HepG2 (cell line): ENCODE results near the gene ALKBH2. TPM values are rescaled to one million over a fixed set of nuclear protein-coding genes. Genes with fewer than 3 reads are reported as not detected.

Source experiments
- ATAC-seq: fragments of 200-7000 bp; cut with Tn5 transposase; 3 replicates; pipeline ENCODE4 v1.9.1; 2020; ENCODE audit warnings: mild to moderate bottlenecking, moderate library complexity
- BruUV-seq: library from RNA; stranded (reverse); fragments of 400-500 nt; replicated peaks from 2 replicates; lab custom pipeline; 2021; lab: Mats Ljungman, UMichigan
- CTCF ChIA-PET: fragments of 300-600 bp; formaldehyde crosslinking; extraction: SDS; loops from one replicate; lab custom pipeline; 2021; ENCODE audit warnings: low total read pairs, inconsistent platforms, low intra/inter-chr PET ratio; lab: Yijun Ruan, JAX
- POLR2A ChIA-PET: fragments of 350-600 bp; sonication (Branson Sonifier 250); formaldehyde crosslinking; loops from one replicate; lab custom pipeline; 2020; ENCODE audit warnings: antibody characterized with exemption, inconsistent platforms; lab: Yijun Ruan, JAX
- DNase-seq: peaks from one replicate; pipeline ENCODE4 v3.0.0-alpha.2; 2015; ENCODE audit warnings: low spot score
- FAIRE-seq: peaks from 3 replicates; lab custom pipeline; 2011; peaks lifted over from hg19 to GRCh38; lab: Jason Lieb, UNC
- H2AFZ ChIP-seq: one replicate; pipeline ENCODE4 v1.6.1; 2011; ENCODE audit warnings: low read length, inconsistent platforms
- H3K27ac ChIP-seq: fragments of 300-600 bp; 3 replicates; pipeline ENCODE4 v1.8.0; 2011; ENCODE audit warnings: mixed run types, mild to moderate bottlenecking, mixed read lengths, low read length, inconsistent platforms; ENCODE audit not compliant: insufficient read depth; ENCODE audit errors: extremely low read length
- H3K27me3 ChIP-seq, 2 experiments: fragments of 200-600 bp in 1 of 2; 2 replicates in 1 of 2; 3 replicates in 1 of 2; pipeline versions ENCODE4 v1.6.0 to v1.8.0; 2011; ENCODE audit warnings: low read length in 2 of 2, mild to moderate bottlenecking in 2 of 2, moderate library complexity in 2 of 2, inconsistent platforms in 1 of 2; ENCODE audit not compliant: insufficient read depth in 2 of 2, control insufficient read depth in 1 of 2
- H3K36me3 ChIP-seq, 2 experiments: fragments of 200-600 bp in 1 of 2; replicated peaks in 1 of 2; 2 replicates in 1 of 2; 3 replicates in 1 of 2; pipeline versions ENCODE4 v1.5.1 to v1.8.0; 2011; ENCODE audit warnings: low read length in 2 of 2, inconsistent platforms in 1 of 2; ENCODE audit not compliant: insufficient read depth in 2 of 2, control insufficient read depth in 1 of 2
- H3K4me1 ChIP-seq: 2 replicates; pipeline ENCODE4 v1.5.1; 2012; ENCODE audit warnings: low read length, inconsistent platforms; ENCODE audit not compliant: insufficient read depth
- H3K4me2 ChIP-seq: 2 replicates; pipeline ENCODE4 v1.6.0; 2011; ENCODE audit warnings: low read depth, low read length, inconsistent platforms
- H3K4me3 ChIP-seq, 3 experiments: fragments of 200-600 bp in 1 of 3; sonication (generic), shearing (Covaris generic) in 1 of 3; replicated peaks in 1 of 3; 2 replicates each; pipeline ENCODE4 v1.5.1; 2011 to 2016; ENCODE audit warnings: low read length in 3 of 3, inconsistent platforms in 2 of 3, low read depth in 2 of 3, mild to moderate bottlenecking in 2 of 3, control low read depth in 1 of 3, mixed read lengths in 1 of 3; ENCODE audit not compliant: insufficient read depth in 1 of 3
- H3K79me2 ChIP-seq: one replicate; pipeline ENCODE4 v1.6.1; 2011; ENCODE audit warnings: low read length, inconsistent platforms; ENCODE audit not compliant: insufficient read depth
- H3K9ac ChIP-seq: 2 replicates; pipeline ENCODE4 v1.6.0; 2011; ENCODE audit warnings: mild to moderate bottlenecking, low read depth, low read length, inconsistent platforms; ENCODE audit not compliant: insufficient read depth
- H3K9me3 ChIP-seq: 2 replicates; pipeline ENCODE4 v1.5.1; 2012; ENCODE audit warnings: mild to moderate bottlenecking, low read length
- H4K20me1 ChIP-seq: 2 replicates; pipeline ENCODE4 v1.6.0; 2011; ENCODE audit warnings: inconsistent platforms, mild to moderate bottlenecking, low read length, moderate library complexity; ENCODE audit not compliant: insufficient read depth
- KDM4B ChIP-seq: sonication (generic); formaldehyde crosslinking; IDR thresholded peaks from 2 replicates; pipeline ENCODE4 v1.4.0; 2020; ENCODE audit warnings: missing genetic modification reagents
- KLF16 ChIP-seq, 2 experiments: sonication (generic) in 1 of 2; formaldehyde crosslinking in 1 of 2; IDR thresholded peaks; 2 replicates each; pipeline versions ENCODE4 v1.6.1 to v1.8.0; 2016 to 2023; ENCODE audit warnings: missing genetic modification reagents in 2 of 2, missing compliant biosample characterization in 1 of 2
- RARA ChIP-seq: IDR thresholded peaks from 2 replicates; pipeline ENCODE4 v1.6.1; 2016; ENCODE audit warnings: missing genetic modification reagents, missing compliant biosample characterization
- ZFP82 ChIP-seq: sonication (generic); formaldehyde crosslinking; IDR thresholded peaks from 2 replicates; pipeline ENCODE4 v1.5.1; 2020; ENCODE audit warnings: mild to moderate bottlenecking, missing genetic modification reagents, borderline replicate concordance
- ZNF598 ChIP-seq: sonication (generic); formaldehyde crosslinking; IDR thresholded peaks from 2 replicates; pipeline ENCODE4 v1.5.1; 2020; ENCODE audit warnings: mild to moderate bottlenecking, missing genetic modification reagents, borderline replicate concordance
- ZNF646 ChIP-seq: sonication (generic); formaldehyde crosslinking; IDR thresholded peaks from 2 replicates; pipeline ENCODE4 v1.9.0; 2021; ENCODE audit warnings: mild to moderate bottlenecking, missing genetic modification reagents
- ZNF883 ChIP-seq: sonication (generic); formaldehyde crosslinking; IDR thresholded peaks from 2 replicates; pipeline ENCODE4 v1.5.1; 2020; ENCODE audit warnings: mild to moderate bottlenecking, missing genetic modification reagents; ENCODE audit errors: not compliant biosample characterization
- WGBS: methylation state at CpG from one replicate; pipeline ENCODE4 v1.1.6; 2017; ENCODE audit warnings: low lambda C conversion rate; 5-methylcytosine and 5-hydroxymethylcytosine counted together
- in situ Hi-C: cut with HindIII; loops from 2 replicates; pipeline ENCODE4 v1.10.0; 2017; ENCODE audit warnings: low pct_unique_long_range_greater_than_20kb; ENCODE audit not compliant: extremely low pct_ligation_motif_present
- intact Hi-C: fragments of 100-400 bp; cut with micrococcal nuclease; formaldehyde crosslinking; loops from one replicate; pipeline ENCODE4 v1.10.0; 2022; ENCODE audit not compliant: unreplicated experiment
- polyA plus RNA-seq, 8 experiments: library from polyadenylated mRNA; depleted of rRNA in 3 of 8; stranded (reverse) in 7 of 8; unstranded in 1 of 8; fragments of >200 nt; fragmentation: Illumina TruSeq in 4 of 8; extraction: Trizol in 4 of 8; gene quantifications; 2 replicates each; pipeline versions ENCODE4 v1.2.1 to v1.2.3, GENCODE V29; 2011 to 2016; ENCODE audit warnings: low read depth in 4 of 8, missing spikeins in 1 of 8, mixed read lengths in 1 of 8; ENCODE audit not compliant: insufficient read depth in 1 of 8
- total RNA-seq, 5 experiments: library from RNA; depleted of rRNA; stranded (reverse); fragments of >200 nt; fragmentation: Illumina TruSeq; extraction: Trizol; gene quantifications; 2 replicates each; pipeline ENCODE4 v1.2.3, GENCODE V29; 2016; ENCODE audit warnings: low read depth in 1 of 5

ALKBH2 gene
- total and polyA plus RNA-seq, 2 of the 13 experiments (the other 11 are each of a cell fraction or from before 2014, with no cell fraction given): 21.0 to 40.5 TPM

- no peak overlapping the region for H3K27ac ChIP-seq
- TF ChIP-seq RARA (CRISPR knock-in tag): 0 out of 2 replicates have a peak, but pooled peaks have one; percentile 27
- no peak for TF ChIP-seq KLF16 (CRISPR knock-in tag; IDR thresholded peaks at IDR 0.05)
- no peak for TF ChIP-seq ZNF598 (CRISPR knock-in tag)
- TF ChIP-seq, all 625 proteins: peak for 1
- WGBS: 89% methylated on average over 12 of the region's 12 CpGs
- DNase-seq (no peak), FAIRE-seq (no peak), ATAC-seq (no peak)
- H3K36me3 ChIP-seq: peaks cover 14 to 45% of the 10 kb centered on the region in 2 experiments
- intact Hi-C loops (loop anchor here (5.0 to 10.0 kb wide), 2 partner anchors 217 to 435 kb away; partner anchors contain the start of gene DAO), in situ Hi-C loops (loop anchor here (10.0 kb wide), 1 partner anchor 215 kb away; the partner anchor contains the start of gene DAO)
- POLR2A ChIA-PET: interaction anchor here (1.1 to 1.9 kb wide), 3 partner anchors 12 to 17 kb away, joined by 3 to 9 read pairs (median 5); partner anchors contain the start of gene ACACB
- H2AFZ ChIP-seq: no peak overlapping the region
- H3K79me2 ChIP-seq: peaks cover 21% of the 10 kb centered on the region
- CTCF ChIA-PET: no interaction called here
- H3K27me3 ChIP-seq: no peaks in the 10 kb centered on the region; a peak in 1 of 5 replicates
- H4K20me1 ChIP-seq: no peaks in the 10 kb centered on the region; the same call in 1 of the 2 replicates
- H3K4me3 ChIP-seq: peak overlapping the region in 2 of 3 experiments; percentile 86 to 89; a peak in 3 of 6 replicates
- peak overlapping the region; percentile 80; the same call in 1 of the 2 replicates for H3K9ac ChIP-seq
- peaks cover 35% of the 10 kb centered on the region for H3K4me1 ChIP-seq
- no TSS peak for BruUV-seq
- no peaks in the 10 kb centered on the region for H3K9me3 ChIP-seq
- H3K4me2 ChIP-seq: peak overlapping the region; percentile 88; the same call in 1 of the 2 replicates
Observed at GRCh38 chr12:109099431-109100020, 6.3 kb upstream of the ALKBH2 start.

GRCh38 chr12:109098651-109099050, 5.4 kb upstream of the ALKBH2 start:
- POLR2A ChIA-PET: interaction anchor here (0.8 to 1.9 kb wide), 4 partner anchors 13 to 33 kb away, joined by 3 to 9 read pairs (median 4); partner anchors contain the start of gene ACACB
- intact Hi-C loops (loop anchor here (5.0 to 10.0 kb wide), 2 partner anchors 216 to 434 kb away; partner anchors contain the start of gene DAO), in situ Hi-C loops (loop anchor here (10.0 kb wide), 1 partner anchor 214 kb away; the partner anchor contains the start of gene DAO)
- ATAC-seq: no peak
- peak overlapping the region; percentile 91 for H3K27ac ChIP-seq
- FAIRE-seq: peak; percentile 4
- TF ChIP-seq ZFP82 (CRISPR knock-in tag) (peak; percentile 70; the same call in 1 of the 2 replicates), ZNF646 (CRISPR knock-in tag) (no peak), KDM4B (CRISPR knock-in tag) (no peak), ZNF883 (CRISPR knock-in tag) (no peak)
- H3K4me2 ChIP-seq: peak overlapping the region; percentile 88
- peaks cover 10 to 38% of the 10 kb centered on the region in 2 experiments for H3K36me3 ChIP-seq
- CTCF ChIA-PET: no interaction called here
- H3K27me3 ChIP-seq: no peaks in the 10 kb centered on the region; a peak in 1 of 5 replicates
- peak overlapping the region; percentile 40 for H2AFZ ChIP-seq
- WGBS: 17% methylated on average over 8 of the region's 8 CpGs
- BruUV-seq: no TSS peak
- DNase-seq: no peak
- H3K4me1 ChIP-seq: peaks cover 41% of the 10 kb centered on the region
- no peaks in the 10 kb centered on the region; the same call in 1 of the 2 replicates for H4K20me1 ChIP-seq
- peak overlapping the region; percentile 76 to 89 (median 86) for H3K4me3 ChIP-seq
- H3K9ac ChIP-seq: peak overlapping the region; percentile 80
- H3K79me2 ChIP-seq: peaks cover 21% of the 10 kb centered on the region
- no peaks in the 10 kb centered on the region for H3K9me3 ChIP-seq
